ENCODE data around the gene CPM. TPM values are rescaled to one million over a fixed set of nuclear protein-coding genes. Genes with fewer than 3 reads are reported as not detected.

The CPM gene
- polyA plus RNA-seq, 1 donor (not counting 4 experiments of a cell fraction or from before 2014, with no cell fraction given) = 2.5 TPM

GRCh38 chr12:68850390-68850789 is 82.6 kb downstream of the CPM start:
- TF ChIP-seq EZH2 (IDR thresholded peaks at IDR 0.05; ENCODE audit: low read length) (no peak), CTCF (optimal IDR thresholded peaks at IDR 0.05 in 1 of 3, IDR thresholded peaks at IDR 0.05 in 1 of 3, conservative IDR thresholded peaks at IDR 0.05 in 1 of 3; ENCODE audit: extremely low read depth in 1 of 3, insufficient read depth in 2 of 3, low read length in 3 of 3) (no peak)
- Histone ChIP-seq H3K4me3 (ENCODE audit: control insufficient read depth in 2 of 3, extremely low read depth in 1 of 3, insufficient read depth in 2 of 3, low read depth in 1 of 3, low read length in 3 of 3) (no peak overlapping the region), H3K4me1 (ENCODE audit: control insufficient read depth, extremely low read depth, insufficient read depth, low read length) (no peaks in the 10 kb centered on the region), H3K27ac (ENCODE audit: control insufficient read depth, insufficient read depth, low read length) (no peak overlapping the region), H3K4me2 (ENCODE audit: control insufficient read depth, extremely low read depth, insufficient read depth, low read depth, low read length) (no peak overlapping the region), H2AFZ (ENCODE audit: control insufficient read depth, low read length) (no peak overlapping the region), H3K9ac (ENCODE audit: control insufficient read depth, extremely low read depth, insufficient read depth, low read length) (no peak overlapping the region), H3K27me3 (ENCODE audit: control insufficient read depth, extremely low read depth, insufficient read depth, low read length) (no peaks in the 10 kb centered on the region), H3K9me1 (ENCODE audit: control insufficient read depth, extremely low read depth, insufficient read depth, low read length) (no peaks in the 10 kb centered on the region), H4K20me1 (ENCODE audit: control insufficient read depth, extremely low read depth, insufficient read depth, low read length) (no peaks in the 10 kb centered on the region), H3K9me3 (ENCODE audit: control insufficient read depth, low read depth, low read length) (no peaks in the 10 kb centered on the region), H3K36me3 (ENCODE audit: control insufficient read depth in 2 of 2, extremely low read depth in 1 of 2, insufficient read depth in 2 of 2, low read length in 2 of 2) (no peaks in the 10 kb centered on the region), H3K79me2 (ENCODE audit: control insufficient read depth, insufficient read depth, low read length) (no peaks in the 10 kb centered on the region)
- dilution Hi-C loops (cut with MboI; ENCODE audit: extremely low pct_ligation_motif_present, low sequenced_read_pairs) = no loop called here
- DNase-seq (ENCODE audit: low read depth, low spot score) (no peak), FAIRE-seq (no peak)

GRCh38 chr12:68846811-68847210 is 86.2 kb downstream of the CPM start:
- H3K9me1 ChIP-seq (ENCODE audit: control insufficient read depth, extremely low read depth, insufficient read depth, low read length) = no peaks in the 10 kb centered on the region
- no peaks in the 10 kb centered on the region for H3K9me3 ChIP-seq (ENCODE audit: control insufficient read depth, low read depth, low read length)
- FAIRE-seq = no peak
- H3K4me2 ChIP-seq (ENCODE audit: control insufficient read depth, extremely low read depth, insufficient read depth, low read depth, low read length) = no peak overlapping the region
- no peaks in the 10 kb centered on the region for H3K79me2 ChIP-seq (ENCODE audit: control insufficient read depth, insufficient read depth, low read length)
- no peak overlapping the region for H3K27ac ChIP-seq (ENCODE audit: control insufficient read depth, insufficient read depth, low read length)
- TF ChIP-seq EZH2 (IDR thresholded peaks at IDR 0.05; ENCODE audit: low read length) (no peak), CTCF (optimal IDR thresholded peaks at IDR 0.05 in 1 of 3, IDR thresholded peaks at IDR 0.05 in 1 of 3, conservative IDR thresholded peaks at IDR 0.05 in 1 of 3; ENCODE audit: extremely low read depth in 1 of 3, insufficient read depth in 2 of 3, low read length in 3 of 3) (no peak)
- peaks cover 3 to 7% of the 10 kb centered on the region in 2 experiments for H3K36me3 ChIP-seq (ENCODE audit: control insufficient read depth in 2 of 2, extremely low read depth in 1 of 2, insufficient read depth in 2 of 2, low read length in 2 of 2)
- H2AFZ ChIP-seq (ENCODE audit: control insufficient read depth, low read length) = no peak overlapping the region
- no peaks in the 10 kb centered on the region for H3K27me3 ChIP-seq (ENCODE audit: control insufficient read depth, extremely low read depth, insufficient read depth, low read length)
- H3K4me1 ChIP-seq (ENCODE audit: control insufficient read depth, extremely low read depth, insufficient read depth, low read length) = no peaks in the 10 kb centered on the region
- no peak overlapping the region for H3K4me3 ChIP-seq (ENCODE audit: control insufficient read depth in 2 of 3, extremely low read depth in 1 of 3, insufficient read depth in 2 of 3, low read depth in 1 of 3, low read length in 3 of 3)
- H3K9ac ChIP-seq (ENCODE audit: control insufficient read depth, extremely low read depth, insufficient read depth, low read length) = no peak overlapping the region
- no peaks in the 10 kb centered on the region for H4K20me1 ChIP-seq (ENCODE audit: control insufficient read depth, extremely low read depth, insufficient read depth, low read length)
- dilution Hi-C loops (cut with MboI; ENCODE audit: extremely low pct_ligation_motif_present, low sequenced_read_pairs) = no loop called here
- DNase-seq (ENCODE audit: low read depth, low spot score) = no peak

Data from keratinocyte (primary cell).